Adrenal gland (tissue), 12 donors: ENCODE results near the gene SLC30A3. TPM values are rescaled to one million over a fixed set of nuclear protein-coding genes. Genes with fewer than 3 reads are reported as not detected.

ENCODE experiments used
- DNase-seq, 7 donors: peaks; one replicate each; pipeline ENCODE4 v3.0.0-alpha.2; 2019 to 2020
- H3K27ac ChIP-seq, 5 donors: fragments of 200-600 bp; sonication (generic) in 4 of 5; 1 replicate in 3 of 5; 2 replicates in 2 of 5; pipeline versions ENCODE4 v1.5.1 to v1.8.0; 2016 to 2020; ENCODE audit warnings: mild to moderate bottlenecking in 1 of 5
- H3K27me3 ChIP-seq: fragments of 200-600 bp; 2 replicates; pipeline ENCODE4 v1.8.0; 2021
- H3K36me3 ChIP-seq, 2 donors: fragments of 200-600 bp; replicated peaks in 1 of 2; 1 replicate in 1 of 2; 2 replicates in 1 of 2; pipeline versions ENCODE4 v1.5.1 to v1.8.0; 2018 to 2022
- H3K4me1 ChIP-seq, 2 donors: fragments of 200-600 bp; replicated peaks in 1 of 2; 1 replicate in 1 of 2; 2 replicates in 1 of 2; pipeline versions ENCODE4 v1.5.1 to v1.8.0; 2018 to 2021
- H3K4me3 ChIP-seq, 4 donors: fragments of 200-600 bp; sonication (generic) in 3 of 4; one replicate each; pipeline ENCODE4 v1.5.1; 2016 to 2018
- H3K9me3 ChIP-seq, 3 donors: fragments of 200-600 bp; sonication (generic) in 1 of 3; replicated peaks in 1 of 3; 1 replicate in 2 of 3; 2 replicates in 1 of 3; pipeline versions ENCODE4 v1.5.1 to v1.8.0; 2016 to 2021
- CTCF ChIP-seq, 6 experiments: fragments of 450-650 bp in 4 of 6; fragments of 200-600 bp in 2 of 6; sonication (generic) in 1 of 6; IDR thresholded peaks; 1 replicate in 5 of 6; 2 replicates in 1 of 6; pipeline versions ENCODE4 v1.5.1 to v1.8.0; 2016 to 2021; ENCODE audit warnings: antibody characterized with exemption in 6 of 6, mild to moderate bottlenecking in 2 of 6, moderate library complexity in 1 of 6
- POLR2A ChIP-seq, 2 donors: fragments of 450-650 bp; IDR thresholded peaks; one replicate each; pipeline ENCODE4 v1.6.1; 2017; ENCODE audit warnings: antibody characterized with exemption in 2 of 2, mild to moderate bottlenecking in 2 of 2, moderate library complexity in 1 of 2
- WGBS, 4 donors: extraction: QIAGEN DNeasy Blood & Tissue Kit in 2 of 4; methylation state at CpG; one replicate each; pipeline versions ENCODE4 v1.1.5 to v1.1.7; 2013 to 2017; 5-methylcytosine and 5-hydroxymethylcytosine counted together
- intact Hi-C, 2 donors: fragments of 100-400 bp; cut with DNase I; formaldehyde crosslinking; loops; one replicate each; pipeline versions ENCODE4 v1.14.1 to v1.15.0; 2022 to 2023
- polyA plus RNA-seq, 3 donors: library from polyadenylated mRNA; stranded (reverse); fragments of 200-250 nt in 2 of 3; fragments of 350-450 nt in 1 of 3; fragmentation: Illumina TruSeq in 1 of 3; extraction: RNeasy Lipid Tissue Mini Kit (QIAGEN cat#74804) in 1 of 3; gene quantifications; one replicate each; pipeline ENCODE4 v1.2.3, GENCODE V29; 2013 to 2014
- total RNA-seq, 9 donors: library from RNA; depleted of rRNA in 4 of 9; stranded (reverse); fragments of >200 nt in 4 of 9; fragments of 120-200 nt in 1 of 9; fragmentation: NEBNext Ultra II Directional in 1 of 9; extraction: Animal tissue kit (Norgen Biotek cat#: 25700) in 1 of 9; gene quantifications; one replicate each; pipeline versions ENCODE4 v1.1.0 to v1.2.4, GENCODE V29; 2013 to 2023
- donor health status: healthy with polysubstance abuse.
- donor health status: Bipolar disorder and iron deficiency.
- donor health status: DM: yes; HTN: yes; CAD: no.
- donor health status: DM: no; HTN: no; CAD: no.
- donor health status: DM: no; HTN: no; CAD: no.
- donor health status: DM: yes; HTN: yes; CAD: no.

SLC30A3 gene
- total and polyA plus RNA-seq, 12 donors, result 0.27 to 5.6 (median 1.9) TPM; not detected in 1

DNA sequence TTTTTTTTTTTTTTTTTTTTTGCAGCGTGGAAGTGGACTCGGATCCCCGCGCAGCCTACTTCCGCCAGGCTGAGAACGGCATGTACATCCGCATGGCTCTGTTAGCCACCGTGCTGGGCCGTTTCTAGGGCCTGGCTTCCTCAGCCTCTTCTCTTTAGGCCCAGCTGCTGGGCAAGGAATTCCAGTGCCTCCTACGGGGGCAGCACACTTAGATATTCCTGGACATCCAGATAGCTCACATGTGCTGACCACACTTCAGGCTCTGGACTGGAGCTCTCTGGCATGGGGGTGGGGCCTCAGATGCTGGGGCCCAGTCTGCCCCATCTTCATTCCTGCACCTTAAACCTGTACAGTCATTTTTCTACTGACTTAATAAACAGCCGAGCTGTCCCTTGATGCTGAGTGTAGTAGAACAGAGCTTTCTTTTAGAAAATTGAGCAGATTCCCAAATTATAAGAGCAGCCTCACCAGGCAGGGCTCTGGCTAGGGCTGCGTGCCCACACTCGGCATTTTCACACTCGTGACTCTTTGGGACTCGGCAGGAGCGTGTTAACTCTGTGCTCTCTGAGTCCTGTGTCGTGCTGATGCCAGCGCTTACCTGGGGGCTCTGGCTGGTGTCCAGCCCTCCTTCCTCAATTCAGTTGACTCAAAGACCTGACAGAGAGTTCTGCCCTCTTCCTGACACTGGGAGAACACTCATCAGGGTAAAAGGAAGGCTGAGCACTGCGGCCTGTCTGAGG, 19.3 kb downstream of the SLC30A3 start:
- H3K27me3 ChIP-seq, result no peaks in the 10 kb centered on the region
- WGBS, 4 donors, result 87 to 96% (median 93%) methylated on average over 12 to 19 of the region's 19 CpGs
- no peak overlapping the region for H3K4me3 ChIP-seq
- no peaks in the 10 kb centered on the region for H3K9me3 ChIP-seq
- no peak for DNase-seq
- H3K4me1 ChIP-seq, result no peaks in the 10 kb centered on the region
- intact Hi-C loops, result loop anchor here in 1 of 2 donors (10.0 kb wide), 1 partner anchor 61 kb away; the partner anchor contains the start of gene UCN
- H3K27ac ChIP-seq, result no peak overlapping the region
- peaks cover 0 to 59% of the 10 kb centered on the region in 2 donors for H3K36me3 ChIP-seq
- TF ChIP-seq CTCF (IDR thresholded peaks at IDR 0.05), result no peak
- no peak for TF ChIP-seq POLR2A (IDR thresholded peaks at IDR 0.05)

- Histone ChIP-seq H3K4me1 (no peaks in the 10 kb centered on the region), H3K27ac (no peak overlapping the region), H3K27me3 (no peaks in the 10 kb centered on the region), H3K9me3 (no peaks in the 10 kb centered on the region), H3K4me3 (no peak overlapping the region), H3K36me3 (peaks cover 0 to 69% of the 10 kb centered on the region in 2 donors)
- intact Hi-C loops, result loop anchor here in 1 of 2 donors (10.0 kb wide), 1 partner anchor 62 kb away; the partner anchor contains the start of gene UCN
- WGBS, 4 donors, result 95 to 97% (median 96%) methylated on average over 4 to 16 of the region's 16 CpGs
- TF ChIP-seq POLR2A (IDR thresholded peaks at IDR 0.05) (no peak), CTCF (IDR thresholded peaks at IDR 0.05) (no peak)
- DNase-seq, result no peak
Measured at GRCh38 chr2:27242614-27242951, 20.3 kb downstream of the SLC30A3 start.

- TF ChIP-seq POLR2A (IDR thresholded peaks at IDR 0.05), result no peak
- TF ChIP-seq CTCF (IDR thresholded peaks at IDR 0.05), result no peak
- Histone ChIP-seq H3K4me1 (no peaks in the 10 kb centered on the region), H3K4me3 (no peak overlapping the region), H3K27me3 (no peaks in the 10 kb centered on the region), H3K9me3 (no peaks in the 10 kb centered on the region), H3K36me3 (peaks cover 0 to 75% of the 10 kb centered on the region in 2 donors), H3K27ac (no peak overlapping the region)
- 87 to 91% (median 90%) methylated on average over 9 to 24 of the region's 24 CpGs for WGBS, 4 donors
- intact Hi-C loops, result loop anchor here in 1 of 2 donors (10.0 kb wide), 1 partner anchor 63 kb away; the partner anchor contains the start of gene UCN
- DNase-seq, result no peak
Measured at GRCh38 chr2:27241761-27242613, 20.9 kb downstream of the SLC30A3 start.

DNA sequence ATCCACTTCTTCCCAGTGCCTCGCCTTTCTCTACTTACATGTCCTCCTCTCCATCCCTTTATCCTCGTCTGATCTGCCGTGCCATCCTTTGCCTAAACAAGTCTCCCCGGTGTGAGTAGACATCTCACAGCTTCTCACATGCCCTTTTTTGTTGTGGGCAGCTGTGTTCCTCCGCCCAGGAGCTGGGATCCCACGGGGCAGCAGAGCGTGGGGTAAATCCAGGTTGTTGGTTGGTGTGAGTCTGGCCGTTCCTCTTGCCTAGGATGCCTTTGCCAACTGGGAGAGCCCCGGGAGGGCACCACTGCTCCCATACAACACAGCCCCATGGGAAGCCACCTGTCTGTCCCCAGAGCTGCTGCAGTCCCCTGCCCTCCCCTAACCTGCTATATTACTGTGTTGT, 22.4 kb downstream of the SLC30A3 start:
- WGBS, 4 donors, result 92 to 95% (median 93%) methylated on average over 8 to 9 of the region's 9 CpGs
- Histone ChIP-seq H3K27ac (no peak overlapping the region), H3K27me3 (no peaks in the 10 kb centered on the region), H3K9me3 (no peaks in the 10 kb centered on the region), H3K4me1 (no peaks in the 10 kb centered on the region), H3K4me3 (no peak overlapping the region), H3K36me3 (peaks cover 0 to 91% of the 10 kb centered on the region in 2 donors)
- intact Hi-C loops, result loop anchor here in 1 of 2 donors (10.0 kb wide), 1 partner anchor 64 kb away; the partner anchor contains the start of gene UCN
- no peak for DNase-seq
- TF ChIP-seq POLR2A (IDR thresholded peaks at IDR 0.05), result no peak
- TF ChIP-seq CTCF (IDR thresholded peaks at IDR 0.05), result no peak
